Activated effector memory CD4-positive, alpha-beta T cell treated with Interleukin-2 at 50 U/mL for 16 hours (primary cell): Measurements from ENCODE around the gene LIPC.

ENCODE experiments used
- DNase-seq: peaks from one replicate; pipeline ENCODE4 v3.0.0-alpha.2; 2020

Gene LIPC

DNA sequence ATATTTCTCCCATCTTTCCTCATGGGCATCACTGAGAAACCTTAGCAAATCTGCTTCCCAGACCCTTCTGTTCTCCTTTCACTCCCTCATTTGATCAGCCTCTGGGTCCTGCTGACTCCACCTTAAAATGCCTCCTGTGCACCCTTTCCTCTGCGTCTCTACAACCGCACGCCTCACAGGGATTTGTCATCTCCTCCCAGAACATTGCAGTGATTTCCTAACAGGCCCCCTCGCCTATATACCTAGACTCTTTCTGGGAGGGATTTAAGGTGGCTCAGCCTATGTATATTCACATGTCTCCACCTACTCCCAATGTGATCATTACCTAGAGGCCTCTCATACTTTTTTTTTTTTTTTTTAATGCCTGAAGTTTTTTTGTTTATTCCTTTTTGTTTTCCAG, 69.2 kb downstream of the LIPC start:
- no peak for DNase-seq

DNA sequence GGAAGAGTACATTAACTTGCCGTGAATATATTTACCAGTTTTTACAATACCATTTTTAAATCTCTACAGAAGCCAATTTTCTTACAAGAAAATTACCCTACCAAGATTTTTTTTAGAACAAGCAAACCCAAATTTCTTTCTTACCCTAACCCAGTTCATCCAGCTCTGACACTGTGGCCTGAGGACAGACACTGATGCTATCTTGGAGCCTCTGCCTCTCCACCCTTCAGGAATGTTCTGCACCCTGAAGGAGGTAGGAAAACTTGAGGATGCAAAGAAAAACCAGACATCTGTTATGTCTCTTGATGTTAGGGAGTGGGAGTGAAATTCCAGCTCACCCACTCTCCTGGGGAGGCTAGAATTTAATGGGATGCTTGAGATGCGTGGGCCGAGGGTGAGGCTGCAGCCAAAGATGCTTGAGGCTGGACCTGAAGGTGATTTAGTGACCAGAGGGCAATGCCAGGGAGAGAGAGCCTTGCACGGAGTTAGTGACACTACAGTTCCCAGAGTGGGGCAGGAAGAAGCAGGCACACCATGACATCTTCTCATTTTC, 69.9 kb downstream of the LIPC start:
- DNase-seq, result no peak

DNA sequence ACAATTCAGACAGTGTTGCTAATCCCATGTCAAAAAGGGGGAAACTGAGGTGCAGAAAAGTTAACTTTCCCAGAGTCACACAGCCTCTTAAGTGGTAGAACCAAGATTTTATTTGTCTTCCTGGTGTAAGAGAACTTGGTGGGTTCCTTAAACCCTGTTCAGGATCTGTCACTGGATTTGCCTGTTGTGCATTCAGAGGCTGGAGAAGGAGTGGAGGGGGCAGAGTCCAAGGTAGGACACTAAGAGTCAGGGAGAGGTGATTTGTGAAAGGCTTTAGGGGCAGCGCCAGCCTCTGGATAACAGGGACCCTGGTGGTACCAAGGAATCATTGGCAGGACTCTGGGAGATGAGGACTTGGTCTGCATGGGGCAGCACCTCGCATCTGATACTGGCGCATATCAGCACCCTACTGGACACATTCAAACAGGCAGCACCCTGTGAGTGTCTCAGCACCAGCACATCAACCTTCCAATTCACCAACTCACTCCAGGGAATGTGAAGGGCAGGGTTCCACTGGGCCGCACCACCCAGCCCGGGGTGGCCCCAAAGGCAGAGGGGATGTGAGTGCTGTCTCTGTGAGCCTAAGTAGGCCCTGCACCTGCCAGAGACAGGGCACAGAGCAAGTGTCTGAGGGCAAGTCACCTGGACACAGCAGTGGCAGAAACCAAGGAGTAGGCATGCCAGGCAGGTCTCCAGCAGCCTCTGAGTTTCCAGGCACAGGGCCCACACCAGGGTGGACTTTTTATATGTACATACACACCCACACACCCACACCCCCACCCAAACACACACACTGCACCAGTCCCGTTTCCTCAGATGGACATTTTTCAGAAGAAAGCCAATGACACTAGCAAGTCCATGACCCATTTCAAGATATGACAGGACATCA, 71.6 kb downstream of the LIPC start:
- DNase-seq, result no peak

DNA sequence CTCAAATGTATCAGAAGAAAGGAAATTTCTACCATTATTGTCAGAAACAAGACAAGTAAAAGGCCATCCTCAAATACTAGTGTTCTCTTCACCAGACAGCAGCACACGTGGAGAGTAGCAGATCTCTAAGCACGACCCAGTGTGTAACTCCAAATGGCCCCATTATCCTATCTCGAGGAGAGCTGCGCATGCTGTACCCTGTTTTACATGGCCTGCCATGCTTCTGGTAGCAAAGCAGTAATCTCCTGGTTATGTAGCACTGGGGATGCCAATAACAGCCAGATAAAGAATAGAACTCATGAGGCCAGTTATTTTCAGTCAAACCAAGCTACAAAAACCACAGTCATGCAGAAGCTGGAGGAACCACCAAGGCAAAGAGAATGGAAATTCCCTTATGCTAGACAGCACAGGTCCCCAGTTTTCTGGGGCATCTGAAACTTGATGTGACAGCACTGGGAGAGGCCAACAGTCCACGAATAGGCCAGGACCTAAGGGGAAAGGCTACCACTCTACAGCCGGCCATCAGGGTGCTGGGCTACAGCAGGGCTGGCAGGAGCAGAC, 73.0 kb downstream of the LIPC start:
- DNase-seq, result no peak

DNA sequence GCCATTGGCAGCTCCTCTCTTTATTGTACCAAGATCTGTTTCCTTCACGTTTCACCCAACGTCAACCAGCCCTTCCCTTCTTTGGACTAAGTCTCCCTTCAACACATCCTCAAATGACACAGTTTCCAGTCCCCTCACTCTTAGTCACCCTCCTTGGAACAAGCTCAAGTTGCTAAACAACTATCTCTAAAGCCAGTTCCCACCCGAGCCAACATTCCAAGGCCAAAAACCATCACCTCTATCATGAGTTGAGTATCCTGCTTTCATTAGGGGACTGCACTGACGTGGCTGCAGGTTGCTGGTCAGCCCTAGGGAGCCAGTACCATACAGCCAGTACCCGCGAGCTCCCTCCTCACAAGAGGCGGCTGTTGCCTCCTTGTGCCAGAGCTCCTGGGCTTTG, 73.8 kb downstream of the LIPC start:
- no peak for DNase-seq

DNA sequence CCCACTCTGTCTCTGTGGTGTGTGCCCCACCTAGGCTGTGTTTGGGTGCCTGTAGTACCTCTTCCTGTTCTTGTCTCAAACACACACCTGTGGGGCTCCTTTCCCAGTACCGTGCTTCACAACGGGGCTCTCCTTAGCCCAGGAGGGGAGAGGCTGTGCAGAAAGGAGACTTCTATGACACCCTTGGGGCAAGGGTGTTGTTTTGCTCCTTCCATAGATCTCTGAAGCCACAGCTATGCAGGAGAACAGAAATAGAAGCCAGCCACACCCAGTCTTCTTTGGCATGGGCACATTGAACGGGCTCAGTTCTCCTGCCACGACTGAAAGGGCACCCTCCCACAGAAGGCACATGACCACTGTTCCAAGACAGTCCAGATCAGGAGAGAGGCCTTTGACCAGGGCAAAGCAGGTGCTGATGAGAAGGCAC, 74.3 kb downstream of the LIPC start:
- no peak for DNase-seq

DNA sequence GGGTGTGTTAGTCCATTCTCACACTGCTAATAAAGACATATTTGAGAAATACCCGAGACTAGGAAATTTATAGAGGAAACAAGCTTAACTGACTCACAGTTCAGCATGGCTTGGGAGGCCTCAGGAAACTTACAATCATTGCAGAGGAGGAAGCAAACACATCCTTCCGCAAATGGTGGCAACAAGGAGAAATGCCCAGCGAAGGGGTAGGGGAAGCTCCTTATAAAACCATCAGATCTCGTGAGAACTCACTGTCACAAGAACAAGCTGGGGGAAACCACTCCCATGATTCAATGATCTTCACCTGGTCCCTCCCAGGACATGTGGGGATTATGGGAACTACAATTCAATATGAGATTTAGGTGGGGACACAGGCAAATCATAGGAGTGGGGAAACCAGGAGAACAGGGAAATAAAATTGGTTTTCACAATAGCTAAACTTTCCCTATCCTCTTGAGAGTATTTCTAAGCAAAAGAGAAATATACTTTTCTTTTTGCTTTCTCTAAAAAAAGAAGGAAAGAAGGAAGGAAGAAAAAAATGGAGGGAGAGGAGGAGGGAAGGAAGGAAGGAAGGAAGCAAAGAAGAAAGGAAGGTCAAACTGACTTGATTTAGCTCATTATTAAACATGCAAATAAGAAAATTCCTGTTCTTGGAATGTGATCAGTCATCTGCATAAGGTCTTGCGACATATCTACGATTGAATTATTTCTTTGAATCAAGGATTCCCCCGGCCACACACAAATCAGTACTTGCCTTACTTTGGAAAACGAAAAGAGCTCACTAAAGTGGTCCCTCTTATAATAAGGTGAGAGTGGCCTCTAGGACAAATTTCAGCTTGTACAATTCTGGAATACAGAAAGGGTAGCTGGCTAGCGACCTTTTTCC, 75.2 kb downstream of the LIPC start:
- no peak for DNase-seq

DNA sequence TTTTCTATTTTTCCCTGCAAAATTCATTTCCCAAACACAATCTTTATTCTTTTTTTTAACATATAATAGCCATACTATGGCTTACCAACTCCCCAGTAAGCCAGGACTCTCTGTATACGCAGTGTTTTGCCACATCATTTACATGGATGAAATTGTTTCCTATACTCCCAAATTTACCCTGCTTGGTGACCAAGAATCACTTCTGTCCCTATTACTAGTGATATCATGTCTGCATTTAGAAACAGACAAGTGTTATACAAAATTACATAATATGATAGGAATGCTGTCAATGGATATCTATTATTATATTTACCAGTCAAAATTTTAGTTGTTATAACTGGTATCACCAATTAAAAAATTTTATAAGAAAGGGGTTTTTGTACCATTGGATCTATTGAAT, 77.8 kb downstream of the LIPC start:
- no peak for DNase-seq

DNA sequence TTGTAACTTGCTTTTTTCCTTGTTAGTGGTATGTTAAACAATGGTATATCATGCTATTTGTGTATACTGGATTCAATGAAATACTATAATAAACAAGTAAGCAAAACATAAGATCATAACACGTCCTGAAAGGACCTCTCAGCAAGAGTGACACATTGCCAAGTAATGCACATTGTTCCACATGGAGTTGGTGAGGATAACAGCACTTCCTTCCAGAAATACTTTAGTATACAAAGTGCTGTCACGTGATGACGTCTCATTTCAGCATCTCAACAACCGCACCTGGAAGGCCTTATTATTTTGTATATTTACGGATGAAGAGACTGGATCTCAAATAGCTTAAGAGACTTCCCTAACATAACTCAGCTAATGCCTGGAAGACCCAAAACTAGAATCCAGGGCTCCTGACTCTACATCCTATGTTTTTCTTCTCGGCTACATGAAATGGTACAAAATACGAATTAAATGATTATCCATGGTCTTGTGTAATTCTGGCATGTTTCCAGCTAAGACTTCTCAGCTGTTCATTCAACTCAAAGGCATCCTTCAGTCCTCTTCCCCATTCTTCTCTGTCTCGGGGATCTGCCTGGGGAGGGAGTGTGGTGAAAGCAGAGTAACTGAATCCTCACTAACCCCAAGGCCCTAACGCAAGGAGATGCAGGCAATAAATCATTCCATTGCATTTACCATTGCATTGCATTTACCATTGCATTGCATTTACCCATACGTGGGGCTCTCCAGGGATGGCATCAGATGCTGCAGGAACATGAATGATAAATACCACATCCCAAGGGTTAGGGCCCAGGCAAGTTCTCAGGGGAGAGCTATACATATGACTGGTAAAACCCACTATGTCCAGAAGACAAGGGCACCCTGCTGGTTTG, 79.2 kb downstream of the LIPC start:
- DNase-seq, result no peak

DNA sequence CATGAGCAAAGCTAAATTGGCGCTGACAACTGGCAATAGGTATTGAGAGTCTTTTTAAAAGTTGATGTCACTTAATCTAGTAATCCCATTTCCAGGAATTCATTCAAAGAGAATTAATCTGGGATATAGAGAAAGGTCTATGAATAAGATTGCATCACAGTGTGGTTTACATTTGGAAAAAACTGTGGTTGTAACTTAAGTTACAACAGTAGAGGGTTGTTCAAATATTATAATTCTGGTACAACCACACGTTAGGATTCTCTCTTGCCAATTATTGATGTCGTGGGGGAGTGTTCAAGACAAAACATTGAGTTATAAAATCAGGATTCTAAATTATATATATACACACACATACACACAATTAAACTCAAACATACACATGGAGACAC, 79.8 kb downstream of the LIPC start:
- no peak for DNase-seq

DNA sequence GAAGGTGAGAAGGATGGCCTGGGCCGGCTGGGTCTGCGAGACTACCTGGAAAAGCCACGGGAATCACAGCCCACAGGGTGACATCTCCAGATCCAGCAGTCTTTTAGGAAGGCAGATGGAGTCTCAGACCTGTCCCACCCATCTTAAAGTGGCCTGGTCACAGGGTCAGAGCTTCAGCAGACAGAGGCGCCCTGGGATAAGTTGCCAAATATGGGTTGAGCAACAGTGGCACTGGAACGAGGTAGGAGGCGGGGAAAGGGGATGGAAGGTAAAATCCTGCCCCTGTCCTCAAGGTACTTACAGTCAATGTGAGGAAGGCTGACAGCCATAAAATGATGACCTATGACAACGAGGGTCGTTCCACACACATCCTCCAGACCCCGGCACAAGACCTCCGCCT, 80.7 kb downstream of the LIPC start:
- no peak for DNase-seq

DNA sequence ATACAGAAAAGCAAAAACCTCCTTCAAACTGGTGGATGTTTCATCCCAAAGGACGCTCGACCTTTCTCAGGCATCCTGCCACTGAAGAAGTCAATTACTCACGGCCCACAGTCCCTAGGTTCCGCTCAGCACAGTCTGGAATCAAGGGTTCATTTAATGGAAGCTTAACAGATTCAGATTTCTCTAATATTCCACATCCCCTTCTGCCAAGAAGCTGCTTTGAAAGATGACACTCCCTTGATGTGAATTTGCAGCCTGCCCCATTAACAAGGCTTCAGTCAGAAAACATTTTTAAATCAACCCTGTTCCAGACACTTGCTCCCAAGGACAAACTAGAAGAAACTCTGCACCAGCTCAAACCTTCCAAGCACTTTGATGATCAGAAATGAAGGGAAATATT, 81.2 kb downstream of the LIPC start:
- DNase-seq, result no peak

DNA sequence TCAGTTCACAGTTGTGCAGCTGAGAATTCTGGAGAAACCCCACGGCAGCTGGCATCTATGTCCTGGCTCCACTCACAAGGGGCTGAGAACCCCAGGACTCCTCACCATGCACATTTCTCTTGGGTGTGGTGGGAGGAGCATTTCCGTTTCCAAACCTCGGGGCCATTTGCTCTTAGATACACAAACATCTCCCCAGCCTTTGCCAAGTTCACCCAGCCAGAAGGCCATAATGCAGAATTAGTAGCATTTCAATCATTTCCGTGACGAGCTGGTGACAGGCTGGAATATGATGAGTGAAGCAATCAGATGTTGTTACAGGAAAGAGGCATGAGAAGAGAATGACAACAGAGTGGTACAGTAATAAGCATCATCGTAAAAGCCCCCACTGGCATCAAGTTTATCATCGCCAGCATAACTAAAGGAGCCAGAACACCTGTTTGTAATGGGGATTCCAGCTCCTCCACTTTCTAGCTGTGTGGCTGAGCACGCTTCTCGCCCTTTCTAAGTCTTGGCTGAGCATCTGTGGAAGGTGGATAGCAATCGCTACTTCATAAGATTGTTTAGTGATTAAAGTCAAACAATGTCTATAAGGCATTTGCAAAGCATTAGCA, 82.0 kb downstream of the LIPC start:
- no peak for DNase-seq

DNA sequence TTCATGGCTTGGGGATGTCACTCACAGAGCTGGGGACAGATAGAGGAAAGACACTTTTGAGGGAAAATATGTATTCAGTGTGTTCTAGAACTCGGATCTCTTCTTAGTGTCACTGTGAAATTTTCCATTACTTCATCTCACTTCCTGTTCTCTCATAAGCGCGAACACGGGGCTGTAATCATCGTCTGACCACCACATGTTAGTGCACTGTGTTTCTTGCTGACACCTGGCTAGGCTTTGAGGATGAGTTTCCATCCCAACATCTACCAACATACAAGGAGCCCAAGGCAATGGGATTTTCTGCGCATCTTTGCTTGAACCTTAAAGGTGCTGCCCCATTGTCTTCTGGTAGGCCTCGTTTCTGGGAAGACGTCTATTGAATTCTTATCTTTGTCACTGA, 84.0 kb downstream of the LIPC start:
- DNase-seq, result no peak

DNA sequence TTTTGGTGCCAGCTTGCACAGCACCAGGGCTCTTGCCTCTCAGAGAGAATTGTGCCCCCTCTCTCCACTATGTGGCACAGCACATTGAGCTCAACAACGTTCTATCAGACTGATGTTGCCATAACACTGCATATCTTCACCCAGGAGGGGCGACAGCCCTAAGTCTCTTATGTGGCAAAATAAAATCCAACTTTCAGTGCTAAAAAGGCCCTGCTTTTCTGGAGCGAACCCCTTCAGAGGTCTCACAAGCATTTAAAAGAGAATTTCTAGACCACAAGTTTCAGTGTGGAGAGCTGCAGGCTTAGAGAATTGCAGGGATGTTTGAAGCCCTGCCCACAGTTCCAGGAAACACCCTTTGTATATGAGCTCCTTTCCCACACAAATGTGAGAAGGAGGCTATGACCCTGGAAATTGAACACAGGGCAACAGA, 85.5 kb downstream of the LIPC start:
- no peak for DNase-seq

DNA sequence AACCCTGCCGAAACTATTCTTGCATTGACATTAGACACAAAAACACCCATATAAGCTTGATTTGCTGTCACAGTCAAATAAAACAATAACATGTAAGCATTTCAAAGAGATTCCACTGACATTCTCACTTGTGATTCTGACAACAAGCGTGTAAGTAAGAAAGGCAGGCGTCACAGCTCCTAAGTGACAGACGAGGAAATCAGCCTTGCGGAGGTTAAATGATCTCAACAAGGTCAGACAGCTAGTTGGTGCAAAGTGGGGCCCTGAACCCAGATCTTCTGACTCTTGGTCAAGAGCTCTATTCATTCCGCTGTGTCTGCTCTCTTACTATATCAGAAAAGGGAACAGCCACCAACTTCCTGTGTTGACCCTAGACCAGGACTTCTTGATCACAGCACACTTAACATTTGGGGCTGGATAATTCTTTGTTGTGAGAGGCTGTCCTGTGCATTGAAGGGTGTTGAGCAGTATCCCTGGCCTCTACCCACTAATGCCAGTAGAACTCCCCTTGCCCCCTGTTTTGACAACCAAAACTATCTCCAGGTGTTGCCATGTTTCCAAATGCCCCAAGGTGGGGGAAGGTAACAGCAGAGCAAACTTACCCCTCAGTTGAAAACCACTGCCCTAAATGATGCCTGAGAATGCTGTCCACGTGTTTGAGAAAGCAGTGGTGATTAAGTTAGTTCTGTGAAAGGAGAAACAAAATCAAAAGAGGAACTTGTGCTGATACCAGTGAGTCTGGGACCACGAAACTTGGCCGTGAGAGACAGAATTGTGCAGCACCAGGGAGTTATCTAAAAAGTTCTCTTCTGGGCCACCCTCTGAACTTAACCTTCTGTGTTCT, 86.1 kb downstream of the LIPC start:
- no peak for DNase-seq

DNA sequence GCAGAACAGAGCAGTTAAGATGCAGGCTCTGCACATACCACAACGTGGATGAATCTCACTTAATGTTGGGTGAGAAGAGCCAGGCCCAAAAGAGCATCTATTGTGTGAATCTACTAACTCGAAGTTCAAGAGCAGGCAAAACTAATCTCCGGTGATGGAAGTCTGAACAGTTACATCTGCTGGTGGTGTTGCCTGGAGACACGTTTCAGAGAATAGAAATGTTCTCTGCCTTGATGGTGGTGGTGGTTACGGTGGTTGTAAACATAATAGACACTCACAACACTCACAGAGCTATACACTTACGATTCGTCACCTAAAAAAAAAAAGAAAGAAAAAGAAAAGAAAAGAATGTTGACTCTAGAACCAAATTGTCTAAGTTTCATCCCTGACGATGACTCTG, 86.8 kb downstream of the LIPC start:
- DNase-seq, result no peak

DNA sequence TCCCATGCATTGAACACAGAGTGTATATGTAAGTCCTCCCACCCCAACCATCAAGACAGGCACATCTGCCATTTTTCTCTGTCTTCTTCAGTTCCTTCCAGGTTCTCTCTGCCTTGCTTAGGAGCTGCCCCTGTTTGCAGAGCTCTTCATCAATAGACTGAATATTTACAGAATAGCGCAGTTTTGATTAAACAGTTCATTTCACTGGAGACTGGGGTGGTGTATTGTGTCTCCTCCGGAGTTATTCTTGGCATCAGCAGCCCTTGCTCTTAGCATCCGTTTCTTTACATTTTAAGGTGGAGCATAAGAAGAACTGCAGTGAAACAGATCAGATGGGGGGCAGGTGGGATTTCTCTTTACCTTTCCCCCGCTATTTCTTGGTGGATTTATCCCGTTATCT, 87.7 kb downstream of the LIPC start:
- no peak for DNase-seq

DNA sequence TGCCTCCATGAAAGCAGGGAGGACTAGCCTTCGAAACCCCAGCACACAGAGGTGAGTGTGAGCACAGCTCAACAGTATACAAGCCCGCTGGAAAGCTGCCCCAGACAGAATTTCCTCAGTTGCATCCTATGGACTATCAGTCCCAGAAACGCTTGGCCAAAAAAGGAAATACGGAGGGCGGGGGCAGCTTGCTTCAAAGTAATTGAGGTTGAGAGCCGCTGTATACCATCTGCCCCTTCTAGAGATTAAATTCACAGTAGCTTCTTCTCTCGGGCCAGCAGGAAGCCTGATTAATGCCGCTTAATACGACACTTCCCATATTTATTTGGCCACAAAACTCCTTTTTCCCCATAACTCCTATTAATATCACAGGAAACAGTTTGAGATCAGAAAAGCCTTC, 88.7 kb downstream of the LIPC start:
- DNase-seq, result no peak

DNA sequence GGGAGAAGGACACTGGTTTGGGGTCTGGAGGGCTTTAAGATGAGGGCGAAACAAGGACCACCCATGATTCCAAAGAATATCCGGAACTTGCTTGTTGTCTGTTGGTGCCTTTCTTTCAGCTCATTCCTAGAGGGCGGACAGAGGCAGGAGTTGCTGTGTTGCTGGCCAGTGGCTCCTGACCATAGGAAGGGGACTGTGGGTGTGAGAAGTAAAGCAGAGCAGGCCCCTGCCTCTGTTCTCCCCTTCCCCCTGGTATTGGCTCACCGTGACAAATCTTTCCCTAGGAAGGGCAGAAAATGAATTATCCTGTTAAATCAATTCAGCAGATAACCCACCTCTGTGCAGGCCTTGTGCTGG, 89.1 kb downstream of the LIPC start:
- DNase-seq, result no peak
